ENCODE data around the gene CCT5. TPM values are rescaled to one million over a fixed set of nuclear protein-coding genes. Genes with fewer than 3 reads are reported as not detected.

Gene CCT5
- total RNA-seq, 3 donors from 2014 or later = 151 to 208 (median 180) TPM

- no peaks in the 10 kb centered on the region for H3K27me3 ChIP-seq
- no peaks in the 10 kb centered on the region for H3K4me1 ChIP-seq
- no peaks in the 10 kb centered on the region for H3K9me3 ChIP-seq
- TF ChIP-seq POLR2AphosphoS5 (IDR thresholded peaks at IDR 0.05) (no peak), POLR2A (IDR thresholded peaks at IDR 0.05) (no peak)
- TF ChIP-seq, protein P1, sequence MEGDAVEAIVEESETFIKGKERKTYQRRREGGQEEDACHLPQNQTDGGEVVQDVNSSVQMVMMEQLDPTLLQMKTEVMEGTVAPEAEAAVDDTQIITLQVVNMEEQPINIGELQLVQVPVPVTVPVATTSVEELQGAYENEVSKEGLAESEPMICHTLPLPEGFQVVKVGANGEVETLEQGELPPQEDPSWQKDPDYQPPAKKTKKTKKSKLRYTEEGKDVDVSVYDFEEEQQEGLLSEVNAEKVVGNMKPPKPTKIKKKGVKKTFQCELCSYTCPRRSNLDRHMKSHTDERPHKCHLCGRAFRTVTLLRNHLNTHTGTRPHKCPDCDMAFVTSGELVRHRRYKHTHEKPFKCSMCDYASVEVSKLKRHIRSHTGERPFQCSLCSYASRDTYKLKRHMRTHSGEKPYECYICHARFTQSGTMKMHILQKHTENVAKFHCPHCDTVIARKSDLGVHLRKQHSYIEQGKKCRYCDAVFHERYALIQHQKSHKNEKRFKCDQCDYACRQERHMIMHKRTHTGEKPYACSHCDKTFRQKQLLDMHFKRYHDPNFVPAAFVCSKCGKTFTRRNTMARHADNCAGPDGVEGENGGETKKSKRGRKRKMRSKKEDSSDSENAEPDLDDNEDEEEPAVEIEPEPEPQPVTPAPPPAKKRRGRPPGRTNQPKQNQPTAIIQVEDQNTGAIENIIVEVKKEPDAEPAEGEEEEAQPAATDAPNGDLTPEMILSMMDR (IDR thresholded peaks at IDR 0.05) = no peak
- H3K4me3 ChIP-seq = no peak overlapping the region
- no peak overlapping the region for H3K27ac ChIP-seq
- intact Hi-C loops (cut with DNase I; ENCODE audit: low total_unique reads) = no loop called here
- no peaks in the 10 kb centered on the region for H3K36me3 ChIP-seq
- no peak for DNase-seq (ENCODE audit: low spot score in 2 of 2)
These were observed 36.0 kb upstream of the CCT5 start for GRCh38 chr5:10214041-10214440.

GRCh38 chr5:10215366-10215765, 34.7 kb upstream of the CCT5 start:
- TF ChIP-seq POLR2A (IDR thresholded peaks at IDR 0.05) = no peak
- TF ChIP-seq, protein P1 (IDR thresholded peaks at IDR 0.05) = no peak
- TF ChIP-seq POLR2AphosphoS5 (IDR thresholded peaks at IDR 0.05) = no peak

GRCh38 chr5:10216107-10216506, 34.0 kb upstream of the CCT5 start:
- no peak overlapping the region for H3K4me3 ChIP-seq
- H3K36me3 ChIP-seq = no peaks in the 10 kb centered on the region
- H3K27ac ChIP-seq = no peak overlapping the region
- H3K27me3 ChIP-seq = no peaks in the 10 kb centered on the region
- DNase-seq (ENCODE audit: low spot score in 2 of 2) = no peak
- TF ChIP-seq, protein P1 (IDR thresholded peaks at IDR 0.05) = no peak
- TF ChIP-seq POLR2A (IDR thresholded peaks at IDR 0.05) (no peak), POLR2AphosphoS5 (IDR thresholded peaks at IDR 0.05) (no peak)
- intact Hi-C loops (cut with DNase I; ENCODE audit: low total_unique reads) = no loop called here
- no peaks in the 10 kb centered on the region for H3K9me3 ChIP-seq
- no peaks in the 10 kb centered on the region for H3K4me1 ChIP-seq

More at GRCh38 chr5:10215366-10215765, 34.7 kb upstream of the CCT5 start:
- Histone ChIP-seq H3K4me3 (no peak overlapping the region), H3K4me1 (no peaks in the 10 kb centered on the region), H3K27me3 (no peaks in the 10 kb centered on the region), H3K36me3 (no peaks in the 10 kb centered on the region), H3K9me3 (no peaks in the 10 kb centered on the region), H3K27ac (no peak overlapping the region)
- intact Hi-C loops (cut with DNase I; ENCODE audit: low total_unique reads) = no loop called here
- DNase-seq (ENCODE audit: low spot score in 2 of 2) = no peak

- TF ChIP-seq POLR2AphosphoS5 (IDR thresholded peaks at IDR 0.05) = no peak
- no peak for TF ChIP-seq POLR2A (IDR thresholded peaks at IDR 0.05)
- TF ChIP-seq, protein P1 (IDR thresholded peaks at IDR 0.05) = no peak
- Histone ChIP-seq H3K27ac (no peak overlapping the region), H3K4me3 (no peak overlapping the region), H3K4me1 (no peaks in the 10 kb centered on the region), H3K36me3 (no peaks in the 10 kb centered on the region), H3K27me3 (no peaks in the 10 kb centered on the region), H3K9me3 (peaks cover 0 to under 1% of the 10 kb centered on the region in 2 donors)
- intact Hi-C loops (cut with DNase I; ENCODE audit: low total_unique reads) = no loop called here
- no peak for DNase-seq (ENCODE audit: low spot score in 2 of 2)
These were observed 31.4 kb upstream of the CCT5 start for GRCh38 chr5:10218658-10219057.

GRCh38 chr5:10219068-10219467, 31.0 kb upstream of the CCT5 start:
- intact Hi-C loops (cut with DNase I; ENCODE audit: low total_unique reads) = no loop called here
- Histone ChIP-seq H3K9me3 (peaks cover 0 to 2% of the 10 kb centered on the region in 2 donors), H3K36me3 (no peaks in the 10 kb centered on the region), H3K27me3 (no peaks in the 10 kb centered on the region), H3K4me3 (no peak overlapping the region), H3K27ac (no peak overlapping the region), H3K4me1 (no peaks in the 10 kb centered on the region)
- DNase-seq (ENCODE audit: low spot score in 2 of 2) = no peak
- TF ChIP-seq, protein P1 (IDR thresholded peaks at IDR 0.05) = no peak
- TF ChIP-seq POLR2AphosphoS5 (IDR thresholded peaks at IDR 0.05) (no peak), POLR2A (IDR thresholded peaks at IDR 0.05) (no peak)
